Prostate gland (tissue), 2 donors: Measurements from ENCODE around the gene DCP1A. TPM values are rescaled to one million over a fixed set of nuclear protein-coding genes. Genes with fewer than 3 reads are reported as not detected.
"Not testable (repeated sequence)": the region's sequence is repeated elsewhere in the genome, so short reads cannot be mapped to it uniquely, and the experiment has no call there.

Experiments used
- DNase-seq: peaks from one replicate; pipeline ENCODE4 v3.0.0-alpha.2; 2019; ENCODE audit warnings: low spot score
- H3K27ac ChIP-seq, 2 donors: fragments of 200-600 bp; sonication (generic); 2 replicates each; pipeline ENCODE4 v1.5.1; 2017 to 2019
- H3K27me3 ChIP-seq: fragments of 200-600 bp; sonication (generic); replicated peaks from 2 replicates; pipeline ENCODE4 v1.5.1; 2019; ENCODE audit not compliant: insufficient read depth
- H3K36me3 ChIP-seq, 2 donors: fragments of 200-600 bp; sonication (generic); 1 replicate in 1 of 2; 2 replicates in 1 of 2; pipeline versions ENCODE4 v1.5.1 to v1.8.1; 2017 to 2019
- H3K4me1 ChIP-seq: fragments of 200-600 bp; sonication (generic); replicated peaks from 2 replicates; pipeline ENCODE4 v1.5.1; 2019
- H3K4me3 ChIP-seq, 2 donors: fragments of 200-600 bp; sonication (generic); 2 replicates each; pipeline ENCODE4 v1.5.1; 2017 to 2019
- H3K9me3 ChIP-seq: fragments of 200-600 bp; sonication (generic); 2 replicates; pipeline ENCODE4 v1.5.1; 2017
- CTCF ChIP-seq, 4 experiments: fragments of 200-600 bp in 2 of 4; fragments of 450-650 bp in 2 of 4; sonication (generic) in 2 of 4; IDR thresholded peaks; 1 replicate in 3 of 4; 2 replicates in 1 of 4; pipeline ENCODE4 v1.5.1; 2016 to 2019; ENCODE audit warnings: antibody characterized with exemption in 4 of 4, mild to moderate bottlenecking in 2 of 4, moderate library complexity in 2 of 4
- POLR2A ChIP-seq: fragments of 450-650 bp; IDR thresholded peaks from one replicate; pipeline ENCODE4 v1.6.1; 2016; ENCODE audit warnings: antibody characterized with exemption, mild to moderate bottlenecking
- POLR2AphosphoS5 ChIP-seq: sonication (generic); formaldehyde crosslinking; IDR thresholded peaks from one replicate; pipeline ENCODE4 v1.6.1; 2017; ENCODE audit warnings: antibody characterized with exemption
- WGBS: methylation state at CpG from one replicate; pipeline ENCODE4 v1.1.5; 2018; 5-methylcytosine and 5-hydroxymethylcytosine counted together
- intact Hi-C: fragments of 100-400 bp; cut with DNase I; formaldehyde crosslinking; loops from one replicate; pipeline ENCODE4 v1.14.2; 2022
- total RNA-seq, 2 donors: library from RNA; depleted of rRNA; stranded (reverse); fragments of >200 nt; gene quantifications; one replicate each; pipeline ENCODE4 v1.1.0, GENCODE V29; 2016

The DCP1A gene
- total RNA-seq, 2 donors from 2014 or later = 13.0 to 33.0 TPM

GRCh38 chr3:53331871-53332270 lies 15.5 kb downstream of the DCP1A start:
- no peaks in the 10 kb centered on the region for H3K36me3 ChIP-seq
- no peak overlapping the region for H3K4me3 ChIP-seq
- intact Hi-C loops = no loop called here
- H3K27me3 ChIP-seq = no peaks in the 10 kb centered on the region
- TF ChIP-seq CTCF (IDR thresholded peaks at IDR 0.05) (no peak), POLR2A (no peak), POLR2AphosphoS5 (no peak)
- WGBS = 100% methylated on average over 1 of the region's 1 CpG
- H3K9me3 ChIP-seq = no peaks in the 10 kb centered on the region
- no peaks in the 10 kb centered on the region for H3K4me1 ChIP-seq
- DNase-seq = no peak
- H3K27ac ChIP-seq = no peak overlapping the region

- H3K27me3 ChIP-seq = no peaks in the 10 kb centered on the region
- DNase-seq = no peak
- no peaks in the 10 kb centered on the region for H3K9me3 ChIP-seq
- no peak overlapping the region for H3K27ac ChIP-seq
- H3K4me3 ChIP-seq = no peak overlapping the region
- no peak for TF ChIP-seq POLR2A
- TF ChIP-seq POLR2AphosphoS5 = no peak
- no peak for TF ChIP-seq CTCF (IDR thresholded peaks at IDR 0.05)
- intact Hi-C loops = no loop called here
- no peaks in the 10 kb centered on the region for H3K36me3 ChIP-seq
- WGBS = 92% methylated on average over 1 of the region's 1 CpG
- no peaks in the 10 kb centered on the region for H3K4me1 ChIP-seq
These were observed 17.4 kb downstream of the DCP1A start for GRCh38 chr3:53329897-53330296.

DNA sequence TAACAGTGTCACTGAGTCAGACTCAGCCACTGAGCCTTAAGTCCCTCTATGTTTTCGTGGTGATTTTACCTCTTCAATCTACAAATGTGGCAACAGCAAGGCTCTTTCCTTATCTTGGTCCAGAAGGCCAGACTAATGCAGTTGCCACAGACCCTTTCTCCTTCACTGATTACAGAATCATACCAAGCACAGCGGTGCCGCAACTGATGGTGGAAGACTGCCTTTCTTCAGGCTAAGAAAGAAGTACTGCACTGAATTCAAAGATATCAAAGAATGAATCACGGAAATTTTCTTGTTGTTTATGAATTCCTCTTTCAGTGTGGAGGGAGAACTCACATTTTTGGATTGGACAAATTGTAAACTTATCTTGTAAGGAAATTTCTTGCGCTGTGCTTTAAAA lies 18.6 kb downstream of the DCP1A start:
- TF ChIP-seq POLR2A (no peak), CTCF (IDR thresholded peaks at IDR 0.05) (no peak), POLR2AphosphoS5 (no peak)
- no peak for DNase-seq
- Histone ChIP-seq H3K27ac (no peak overlapping the region), H3K9me3 (no peaks in the 10 kb centered on the region), H3K27me3 (no peaks in the 10 kb centered on the region), H3K36me3 (no peaks in the 10 kb centered on the region), H3K4me3 (no peak overlapping the region), H3K4me1 (no peaks in the 10 kb centered on the region)
- intact Hi-C loops = no loop called here
- WGBS = 87% methylated on average over 5 of the region's 5 CpGs

DNA sequence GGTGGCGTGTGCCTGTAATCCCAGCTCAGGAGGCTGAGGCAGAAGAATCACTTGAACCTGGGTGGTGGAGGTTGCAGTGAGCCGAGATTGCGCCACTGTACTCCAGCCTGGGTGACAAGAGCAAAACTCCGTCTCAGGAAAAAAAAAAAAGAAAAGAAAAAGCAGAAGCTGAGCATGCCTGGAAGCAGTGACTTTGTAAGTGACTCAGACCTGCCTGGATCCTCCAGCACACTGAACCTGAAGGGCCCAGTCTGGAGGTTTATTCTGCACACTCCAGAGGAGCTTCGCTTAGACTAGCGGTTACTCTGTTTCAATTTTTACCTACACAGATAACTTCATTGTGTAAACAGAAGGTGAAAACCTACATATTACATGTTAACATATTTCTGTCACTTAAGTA lies 19.4 kb downstream of the DCP1A start:
- H3K27me3 ChIP-seq, H3K9me3 ChIP-seq, H3K27ac ChIP-seq, DNase-seq, H3K4me3 ChIP-seq, H3K36me3 ChIP-seq, intact Hi-C loops, H3K4me1 ChIP-seq: not testable (repeated sequence)
- WGBS = 74% methylated on average over 6 of the region's 6 CpGs

DNA sequence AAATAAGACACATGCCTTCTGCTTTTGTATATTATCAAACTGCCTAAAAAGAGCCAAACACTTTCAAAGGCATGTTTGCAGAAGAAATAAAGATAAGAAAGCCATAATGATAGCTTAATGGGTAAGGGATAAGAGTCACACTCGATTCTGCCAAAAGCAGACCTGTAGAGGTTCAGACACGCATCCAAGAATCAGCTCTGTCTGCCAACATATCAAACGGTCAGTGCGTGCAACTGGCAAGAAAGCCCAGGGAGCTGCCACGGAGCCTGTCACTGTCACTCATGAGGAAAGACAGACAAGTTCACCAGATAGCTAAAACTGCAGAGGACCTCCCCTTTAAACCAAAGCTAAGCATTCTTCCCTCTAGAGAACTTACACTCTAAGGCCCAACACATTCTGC lies 23.2 kb downstream of the DCP1A start:
- DNase-seq = no peak
- intact Hi-C loops = no loop called here
- Histone ChIP-seq H3K27ac (no peak overlapping the region), H3K9me3 (no peaks in the 10 kb centered on the region), H3K4me1 (no peaks in the 10 kb centered on the region), H3K4me3 (no peak overlapping the region), H3K27me3 (no peaks in the 10 kb centered on the region), H3K36me3 (no peaks in the 10 kb centered on the region)
- WGBS = 29% methylated on average over 5 of the region's 5 CpGs
- TF ChIP-seq CTCF (IDR thresholded peaks at IDR 0.05) (no peak), POLR2AphosphoS5 (no peak), POLR2A (no peak)
